Stimulated activated CD4-positive, alpha-beta T cell treated with anti-CD3 and anti-CD28 coated beads, Interleukin-4, amount 100 ng/mL, for 4 hours (primary cell): ENCODE results near the gene SHKBP1.
"Not testable (repeated sequence)": the region's sequence is repeated elsewhere in the genome, so short reads cannot be mapped to it uniquely, and the experiment has no call there.

ENCODE experiments used
- DNase-seq, 2 experiments: peaks; one replicate each; pipeline ENCODE4 v3.0.0-alpha.2; 2020

Gene SHKBP1

DNA sequence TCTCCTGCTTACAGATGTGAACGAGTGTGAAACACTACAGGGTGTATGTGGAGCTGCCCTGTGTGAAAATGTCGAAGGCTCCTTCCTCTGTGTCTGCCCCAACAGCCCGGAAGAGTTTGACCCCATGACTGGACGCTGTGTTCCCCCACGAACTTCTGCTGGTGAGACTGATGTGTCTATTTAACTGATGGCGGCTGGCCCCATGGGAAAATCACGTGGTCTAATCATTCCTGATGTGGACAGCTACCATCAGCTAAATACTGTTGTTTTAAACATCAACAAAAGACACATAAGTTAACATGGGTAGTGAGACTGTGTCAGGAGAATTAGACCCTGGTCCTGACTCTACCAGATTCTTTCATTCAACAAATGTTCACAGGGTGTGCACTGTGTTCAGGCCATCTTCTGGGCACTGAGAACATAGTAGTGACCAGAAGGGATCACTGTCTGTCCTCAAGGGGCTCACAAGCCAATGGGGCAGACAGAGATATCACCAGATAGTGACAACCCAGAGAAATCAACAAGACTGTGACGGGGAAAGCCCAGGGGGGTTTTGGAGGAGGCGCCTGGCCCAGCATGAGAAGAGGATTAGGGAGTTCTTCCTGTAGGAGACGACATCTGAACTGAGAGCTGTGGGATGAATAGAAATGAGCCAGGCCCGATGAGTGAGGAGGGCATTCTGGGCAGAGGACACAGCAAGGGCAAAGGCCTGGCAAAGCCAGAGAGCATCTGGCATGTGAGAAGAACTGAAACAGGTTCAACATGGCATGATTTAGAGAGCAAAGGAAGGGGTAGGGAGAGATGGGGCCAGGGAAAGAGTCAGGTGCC is 42.9 kb downstream of the SHKBP1 start:
- DNase-seq = no peak

DNA sequence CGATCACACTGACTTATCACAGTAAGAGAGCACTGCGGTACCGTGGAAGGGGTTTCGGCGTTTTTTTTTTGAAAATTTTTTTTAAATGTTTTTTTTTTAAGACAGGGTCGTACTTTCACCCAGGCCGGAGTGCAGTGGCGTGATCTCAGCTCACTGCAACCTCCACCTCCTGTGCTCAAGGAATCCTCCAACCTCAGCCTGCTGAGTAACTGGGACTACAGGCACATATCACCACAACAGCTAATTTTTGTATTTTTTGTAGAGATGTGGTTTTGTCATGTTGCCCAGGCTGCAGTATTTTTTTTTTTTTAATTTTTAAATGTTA is 43.5 kb downstream of the SHKBP1 start:
- no peak for DNase-seq

- no peak for DNase-seq
Measured at GRCh38 chr19:40621283-40621682, 44.6 kb downstream of the SHKBP1 start.

DNA sequence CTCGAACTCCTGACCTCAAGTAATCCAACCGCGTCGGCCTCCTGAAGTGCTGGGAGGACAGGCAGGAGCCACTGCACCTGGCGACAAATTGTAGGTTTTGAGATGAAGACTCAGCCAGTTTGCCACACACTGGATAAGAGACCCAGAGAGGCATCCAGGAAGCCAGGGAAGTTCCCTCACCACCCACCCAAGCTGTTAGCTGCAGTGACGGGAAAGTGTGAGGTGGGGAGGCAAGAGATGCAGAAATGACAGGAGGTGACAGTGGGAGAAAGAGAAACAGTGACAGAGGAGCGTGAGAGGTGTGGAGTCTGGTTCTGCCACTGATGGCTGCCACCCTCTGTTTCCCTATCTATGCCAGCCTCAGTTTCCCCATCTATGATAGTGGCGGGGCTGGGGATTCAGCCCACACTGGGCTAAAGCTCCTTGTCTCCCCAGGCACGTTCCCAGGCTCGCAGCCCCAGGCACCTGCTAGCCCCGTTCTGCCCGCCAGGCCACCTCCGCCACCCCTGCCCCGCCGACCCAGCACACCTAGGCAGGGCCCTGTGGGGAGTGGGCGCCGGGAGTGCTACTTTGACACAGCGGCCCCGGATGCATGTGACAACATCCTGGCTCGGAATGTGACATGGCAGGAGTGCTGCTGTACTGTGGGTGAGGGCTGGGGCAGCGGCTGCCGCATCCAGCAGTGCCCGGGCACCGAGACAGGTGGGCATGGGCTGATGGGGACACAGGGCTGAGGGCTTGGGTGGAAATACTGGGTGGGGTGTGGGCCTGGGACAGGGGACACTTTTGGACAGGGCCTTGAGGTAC is 45.5 kb downstream of the SHKBP1 start:
- DNase-seq = no peak

- DNase-seq = no peak
Measured at GRCh38 chr19:40622773-40623075, 46.1 kb downstream of the SHKBP1 start.

DNA sequence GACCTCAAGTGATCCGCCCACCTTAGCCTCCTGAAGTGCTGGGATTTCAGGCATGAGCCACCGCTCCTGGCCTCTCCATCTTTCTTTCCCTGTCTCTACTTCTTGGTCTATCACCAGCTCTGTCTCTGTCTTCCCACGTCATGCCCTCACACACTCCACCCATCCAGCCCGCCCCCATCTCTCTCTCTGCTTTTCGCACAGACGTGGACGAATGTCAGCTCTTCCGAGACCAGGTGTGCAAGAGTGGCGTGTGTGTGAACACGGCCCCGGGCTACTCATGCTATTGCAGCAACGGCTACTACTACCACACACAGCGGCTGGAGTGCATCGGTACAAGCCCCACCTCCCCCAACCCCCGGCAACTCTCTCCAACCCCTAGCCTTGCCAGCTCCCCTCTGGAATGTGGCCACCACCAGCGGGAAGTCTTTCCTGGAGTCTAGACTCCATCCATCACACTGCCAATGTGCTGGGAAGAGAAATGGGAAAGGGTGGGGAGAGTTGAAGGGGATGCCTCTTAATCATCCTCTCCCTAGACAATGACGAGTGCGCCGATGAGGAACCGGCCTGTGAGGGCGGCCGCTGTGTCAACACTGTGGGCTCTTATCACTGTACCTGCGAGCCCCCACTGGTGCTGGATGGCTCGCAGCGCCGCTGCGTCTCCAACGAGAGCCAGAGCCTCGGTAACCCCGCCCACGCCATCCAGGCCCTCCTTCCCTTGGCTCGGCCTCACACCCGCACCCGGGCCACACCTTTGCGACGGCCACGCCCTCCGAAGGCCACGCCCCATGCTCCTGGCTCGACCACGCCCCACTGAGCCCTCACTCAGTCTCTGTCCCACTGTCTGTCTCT is 47.0 kb downstream of the SHKBP1 start:
- DNase-seq = no peak

- not testable (repeated sequence) for DNase-seq
Measured at GRCh38 chr19:40624369-40625153, 47.9 kb downstream of the SHKBP1 start.

- DNase-seq = no peak
Measured at GRCh38 chr19:40625406-40626120, 48.9 kb downstream of the SHKBP1 start.

- no peak for DNase-seq
Measured at GRCh38 chr19:40626918-40627317, 50.2 kb downstream of the SHKBP1 start.

- DNase-seq = no peak
Measured at GRCh38 chr19:40627486-40628279, 51.0 kb downstream of the SHKBP1 start.

GRCh38 chr19:40629346-40629745 is 52.7 kb downstream of the SHKBP1 start:
- no peak for DNase-seq

GRCh38 chr19:40630571-40631160 is 54.0 kb downstream of the SHKBP1 start:
- no peak for DNase-seq

GRCh38 chr19:40632311-40633036 is 55.8 kb downstream of the SHKBP1 start:
- no peak for DNase-seq

GRCh38 chr19:40633207-40633606 is 56.5 kb downstream of the SHKBP1 start:
- no peak for DNase-seq

- no peak for DNase-seq
Measured at GRCh38 chr19:40638327-40638726, 61.7 kb downstream of the SHKBP1 start.

DNA sequence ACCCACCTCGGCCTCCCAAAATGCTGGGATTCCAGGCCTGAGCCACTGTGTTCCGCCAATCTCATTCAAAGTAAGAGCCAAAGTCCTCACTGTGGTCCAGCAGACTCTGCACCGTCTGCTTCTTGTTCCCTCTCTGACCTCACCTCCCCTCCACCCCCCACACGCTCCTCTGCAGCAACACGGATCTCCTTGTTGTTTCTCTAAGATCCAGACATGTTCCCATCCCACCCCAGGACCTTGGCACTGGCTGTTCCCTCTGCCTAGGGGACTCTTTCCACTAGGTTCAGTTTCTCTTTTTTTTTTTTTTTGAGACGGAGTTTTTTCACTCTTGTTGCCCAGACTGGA is 62.9 kb downstream of the SHKBP1 start:
- DNase-seq = no peak

- no peak for DNase-seq
Measured at GRCh38 chr19:40640744-40641143, 64.1 kb downstream of the SHKBP1 start.
